Loucy (cell line): ENCODE results near the gene TPSD1.

Source experiments
- EZH2phosphoT487 ChIP-seq: fragments of 200-600 bp; IDR thresholded peaks from 2 replicates; pipeline ENCODE4 v1.6.1; 2018; ENCODE audit warnings: antibody characterized with exemption, mild to moderate bottlenecking, moderate library complexity, borderline replicate concordance
- TF ChIP-seq, protein P1 (sequence below): fragments of 200-600 bp; sonication (generic); conservative IDR thresholded peaks from 2 replicates; pipeline ENCODE4 v1.5.1; 2014; ENCODE audit warnings: mild to moderate bottlenecking, antibody characterized with exemption, low read length

DNA sequence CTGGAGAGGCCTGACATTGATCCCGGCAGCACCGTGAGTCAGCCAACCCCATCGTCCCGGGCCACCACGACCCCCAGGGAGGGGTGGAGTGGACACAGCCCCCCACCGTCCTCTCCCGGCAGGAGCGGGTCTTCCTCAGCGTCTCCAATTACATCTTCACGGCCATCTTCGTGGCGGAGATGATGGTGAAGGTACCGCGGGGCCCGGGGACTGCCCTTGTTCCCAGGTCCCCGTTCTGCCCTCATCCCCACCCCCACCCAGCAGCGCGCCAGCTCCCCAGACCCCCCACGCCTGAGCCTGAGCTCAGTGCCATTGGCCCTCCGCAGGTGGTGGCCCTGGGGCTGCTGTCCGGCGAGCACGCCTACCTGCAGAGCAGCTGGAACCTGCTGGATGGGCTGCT lies 45.4 kb upstream of the TPSD1 start:
- TF ChIP-seq, protein P1, sequence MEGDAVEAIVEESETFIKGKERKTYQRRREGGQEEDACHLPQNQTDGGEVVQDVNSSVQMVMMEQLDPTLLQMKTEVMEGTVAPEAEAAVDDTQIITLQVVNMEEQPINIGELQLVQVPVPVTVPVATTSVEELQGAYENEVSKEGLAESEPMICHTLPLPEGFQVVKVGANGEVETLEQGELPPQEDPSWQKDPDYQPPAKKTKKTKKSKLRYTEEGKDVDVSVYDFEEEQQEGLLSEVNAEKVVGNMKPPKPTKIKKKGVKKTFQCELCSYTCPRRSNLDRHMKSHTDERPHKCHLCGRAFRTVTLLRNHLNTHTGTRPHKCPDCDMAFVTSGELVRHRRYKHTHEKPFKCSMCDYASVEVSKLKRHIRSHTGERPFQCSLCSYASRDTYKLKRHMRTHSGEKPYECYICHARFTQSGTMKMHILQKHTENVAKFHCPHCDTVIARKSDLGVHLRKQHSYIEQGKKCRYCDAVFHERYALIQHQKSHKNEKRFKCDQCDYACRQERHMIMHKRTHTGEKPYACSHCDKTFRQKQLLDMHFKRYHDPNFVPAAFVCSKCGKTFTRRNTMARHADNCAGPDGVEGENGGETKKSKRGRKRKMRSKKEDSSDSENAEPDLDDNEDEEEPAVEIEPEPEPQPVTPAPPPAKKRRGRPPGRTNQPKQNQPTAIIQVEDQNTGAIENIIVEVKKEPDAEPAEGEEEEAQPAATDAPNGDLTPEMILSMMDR, result no peak
- TF ChIP-seq EZH2phosphoT487, result no peak
